H9 (cell line): Measurements from ENCODE around the gene MLC1. TPM values are rescaled to one million over a fixed set of nuclear protein-coding genes. Genes with fewer than 3 reads are reported as not detected.

ENCODE experiments used
- DNase-seq: peaks from one replicate; pipeline ENCODE4 v3.0.0-alpha.2; 2017
- H2AFZ ChIP-seq: one replicate; pipeline ENCODE4 v1.6.1; 2013; ENCODE audit warnings: mild to moderate bottlenecking, low read length, control low read depth, moderate library complexity
- H2AK5ac ChIP-seq: 2 replicates; pipeline ENCODE4 v1.6.1; 2013; ENCODE audit warnings: low read length, control low read depth, mixed read lengths; ENCODE audit not compliant: insufficient read length
- H2BK120ac ChIP-seq: one replicate; pipeline ENCODE4 v1.6.1; 2013; ENCODE audit warnings: low read depth, mild to moderate bottlenecking, low read length, control low read depth, inconsistent platforms; ENCODE audit not compliant: poor library complexity, severe bottlenecking
- H2BK12ac ChIP-seq: 2 replicates; pipeline ENCODE4 v1.6.1; 2013; ENCODE audit warnings: low read length, control low read depth, mixed read lengths, low read depth; ENCODE audit not compliant: insufficient read length
- H2BK15ac ChIP-seq: 2 replicates; pipeline ENCODE4 v1.6.1; 2013; ENCODE audit warnings: low read depth, low read length, control low read depth
- H2BK20ac ChIP-seq: one replicate; pipeline ENCODE4 v1.6.1; 2013; ENCODE audit warnings: low read depth, mild to moderate bottlenecking, low read length, control low read depth, inconsistent platforms; ENCODE audit not compliant: poor library complexity, severe bottlenecking
- H2BK5ac ChIP-seq: 2 replicates; pipeline ENCODE4 v1.6.1; 2013; ENCODE audit warnings: low read length, control low read depth, mixed read lengths; ENCODE audit not compliant: insufficient read length
- H3K14ac ChIP-seq: 2 replicates; pipeline ENCODE4 v1.6.1; 2013; ENCODE audit warnings: low read length, control low read depth; ENCODE audit not compliant: insufficient read depth
- H3K18ac ChIP-seq: 2 replicates; pipeline ENCODE4 v1.6.1; 2013; ENCODE audit warnings: low read depth, mild to moderate bottlenecking, mixed read lengths, low read length, control low read depth; ENCODE audit not compliant: insufficient read length
- H3K23ac ChIP-seq: 2 replicates; pipeline ENCODE4 v1.6.1; 2013; ENCODE audit warnings: low read length, control low read depth, mixed read lengths, low read depth; ENCODE audit not compliant: insufficient read length
- H3K23me2 ChIP-seq: 2 replicates; pipeline ENCODE4 v1.6.1; 2013; ENCODE audit warnings: low read depth, mild to moderate bottlenecking, mixed read lengths, low read length, control low read depth; ENCODE audit not compliant: insufficient read length, poor library complexity, severe bottlenecking
- H3K27ac ChIP-seq: 2 replicates; pipeline ENCODE4 v1.5.1; 2013; ENCODE audit warnings: low read length, control low read depth, mixed read lengths, low read depth; ENCODE audit not compliant: insufficient read length
- H3K27me3 ChIP-seq: 2 replicates; pipeline ENCODE4 v1.6.1; 2013; ENCODE audit warnings: low read length, control low read depth, inconsistent platforms; ENCODE audit not compliant: insufficient read depth
- H3K4ac ChIP-seq: 2 replicates; pipeline ENCODE4 v1.6.1; 2013; ENCODE audit warnings: low read depth, mild to moderate bottlenecking, control low read depth, inconsistent platforms, low read length, moderate library complexity
- H3K4me1 ChIP-seq: 2 replicates; pipeline ENCODE4 v1.6.1; 2013; ENCODE audit warnings: low read length, control low read depth, inconsistent platforms; ENCODE audit not compliant: insufficient read depth
- H3K4me2 ChIP-seq: 2 replicates; pipeline ENCODE4 v1.6.1; 2013; ENCODE audit warnings: low read length, control low read depth, mixed read lengths; ENCODE audit not compliant: insufficient read length, insufficient read depth
- H3K56ac ChIP-seq: 2 replicates; pipeline ENCODE4 v1.6.1; 2013; ENCODE audit warnings: low read depth, mild to moderate bottlenecking, mixed read lengths, low read length, control low read depth; ENCODE audit not compliant: insufficient read length
- H3K79me1 ChIP-seq: 2 replicates; pipeline ENCODE4 v1.6.1; 2013; ENCODE audit warnings: low read depth, mild to moderate bottlenecking, moderate library complexity, low read length, control low read depth, inconsistent platforms; ENCODE audit not compliant: insufficient read depth, poor library complexity, severe bottlenecking
- H3K79me2 ChIP-seq: 2 replicates; pipeline ENCODE4 v1.6.1; 2013; ENCODE audit warnings: low read length, control low read depth, inconsistent platforms; ENCODE audit not compliant: insufficient read depth
- H3K9ac ChIP-seq: 2 replicates; pipeline ENCODE4 v1.6.1; 2013; ENCODE audit warnings: low read length, control low read depth, mixed read lengths; ENCODE audit not compliant: insufficient read length; ENCODE audit errors: extremely low read depth
- H3K9me3 ChIP-seq: one replicate; pipeline ENCODE4 v1.6.1; 2013; ENCODE audit warnings: low read depth, low read length, inconsistent platforms; ENCODE audit not compliant: control insufficient read depth
- H3T11ph ChIP-seq: one replicate; pipeline ENCODE4 v1.6.1; 2013; ENCODE audit warnings: mild to moderate bottlenecking, low read length, control low read depth, inconsistent platforms
- H4K20me1 ChIP-seq: one replicate; pipeline ENCODE4 v1.6.1; 2013; ENCODE audit not compliant: control insufficient read depth, insufficient read length, insufficient read depth
- H4K5ac ChIP-seq: 2 replicates; pipeline ENCODE4 v1.6.1; 2013; ENCODE audit warnings: low read depth, mild to moderate bottlenecking, mixed read lengths, low read length, control low read depth; ENCODE audit not compliant: insufficient read length
- H4K8ac ChIP-seq: replicated peaks from 2 replicates; pipeline ENCODE4 v1.6.1; 2013; ENCODE audit warnings: low read length, control low read depth, mixed read lengths, low read depth; ENCODE audit not compliant: insufficient read length
- H4K91ac ChIP-seq: 2 replicates; pipeline ENCODE4 v1.6.1; 2013; ENCODE audit warnings: low read depth, mild to moderate bottlenecking, moderate library complexity, mixed read lengths, low read length, control low read depth; ENCODE audit not compliant: insufficient read length
- H3K27ac Mint-ChIP-seq, 3 experiments: 2 replicates in 2 of 3; 3 replicates in 1 of 3; pipeline ENCODE4 v1.8.0; 2020 to 2021; ENCODE audit warnings: mixed read lengths in 3 of 3, mild to moderate bottlenecking in 1 of 3, moderate library complexity in 1 of 3
- H3K27me3 Mint-ChIP-seq: 2 replicates; pipeline ENCODE4 v1.8.0; 2021; ENCODE audit warnings: low read depth, mild to moderate bottlenecking, moderate library complexity, mixed read lengths
- H3K36me3 Mint-ChIP-seq, 3 experiments: 2 replicates in 2 of 3; 3 replicates in 1 of 3; pipeline ENCODE4 v1.8.0; 2020 to 2021; ENCODE audit warnings: low read depth in 3 of 3, mixed read lengths in 3 of 3; ENCODE audit not compliant: insufficient read depth in 1 of 3
- H3K4me1 Mint-ChIP-seq, 2 experiments: 2 replicates each; pipeline ENCODE4 v1.8.0; 2020; ENCODE audit warnings: mixed read lengths in 2 of 2
- H3K4me3 Mint-ChIP-seq, 2 experiments: 2 replicates in 1 of 2; 3 replicates in 1 of 2; pipeline ENCODE4 v1.8.0; 2020 to 2021; ENCODE audit warnings: mild to moderate bottlenecking in 2 of 2, mixed read lengths in 2 of 2, moderate library complexity in 1 of 2
- H3K9me3 Mint-ChIP-seq, 2 experiments: 2 replicates in 1 of 2; 3 replicates in 1 of 2; pipeline ENCODE4 v1.8.0; 2020; ENCODE audit warnings: mild to moderate bottlenecking in 2 of 2, mixed read lengths in 2 of 2, moderate library complexity in 1 of 2
- WGBS: extraction: QIAGEN DNeasy Blood & Tissue Kit; methylation state at CpG from one replicate; pipeline ENCODE4 v1.1.7; 2013; ENCODE audit warnings: missing lambda C conversion rate, low lambda C conversion rate, mixed read lengths; ENCODE audit not compliant: insufficient read length; ENCODE audit errors: extremely low coverage; 5-methylcytosine and 5-hydroxymethylcytosine counted together
- total RNA-seq: library from RNA; stranded (reverse); gene quantifications from 2 replicates; pipeline ENCODE4 v1.2.1, GENCODE V29; 2021
- TF ChIP-seq, protein P1 (sequence below): fragments of 200-600 bp; sonication (generic); conservative IDR thresholded peaks from 3 replicates; pipeline ENCODE4 v1.8.0; 2021; ENCODE audit warnings: antibody characterized with exemption, mild to moderate bottlenecking

The MLC1 gene
- total RNA-seq, 1 experiment from 2014 or later: not detected

DNA sequence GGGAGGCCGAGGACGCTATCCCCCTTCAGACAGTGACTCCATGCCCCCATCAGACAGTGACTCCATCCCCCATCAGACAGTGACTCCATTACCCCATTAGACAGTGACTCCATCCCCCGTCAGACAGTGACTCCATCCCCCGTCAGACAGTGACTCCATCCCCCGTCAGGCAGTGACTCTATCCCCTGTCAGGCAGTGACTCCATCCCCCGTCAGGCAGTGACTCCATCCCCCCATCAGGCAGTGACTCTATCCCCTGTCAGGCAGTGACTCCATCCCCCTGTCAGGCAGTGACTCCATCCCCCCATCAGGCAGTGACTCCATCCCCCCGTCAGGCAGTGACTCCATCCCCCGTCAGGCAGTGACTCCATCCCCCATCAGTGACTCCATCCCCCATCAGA, 18.0 kb downstream of the MLC1 start:
- TF ChIP-seq, protein P1, sequence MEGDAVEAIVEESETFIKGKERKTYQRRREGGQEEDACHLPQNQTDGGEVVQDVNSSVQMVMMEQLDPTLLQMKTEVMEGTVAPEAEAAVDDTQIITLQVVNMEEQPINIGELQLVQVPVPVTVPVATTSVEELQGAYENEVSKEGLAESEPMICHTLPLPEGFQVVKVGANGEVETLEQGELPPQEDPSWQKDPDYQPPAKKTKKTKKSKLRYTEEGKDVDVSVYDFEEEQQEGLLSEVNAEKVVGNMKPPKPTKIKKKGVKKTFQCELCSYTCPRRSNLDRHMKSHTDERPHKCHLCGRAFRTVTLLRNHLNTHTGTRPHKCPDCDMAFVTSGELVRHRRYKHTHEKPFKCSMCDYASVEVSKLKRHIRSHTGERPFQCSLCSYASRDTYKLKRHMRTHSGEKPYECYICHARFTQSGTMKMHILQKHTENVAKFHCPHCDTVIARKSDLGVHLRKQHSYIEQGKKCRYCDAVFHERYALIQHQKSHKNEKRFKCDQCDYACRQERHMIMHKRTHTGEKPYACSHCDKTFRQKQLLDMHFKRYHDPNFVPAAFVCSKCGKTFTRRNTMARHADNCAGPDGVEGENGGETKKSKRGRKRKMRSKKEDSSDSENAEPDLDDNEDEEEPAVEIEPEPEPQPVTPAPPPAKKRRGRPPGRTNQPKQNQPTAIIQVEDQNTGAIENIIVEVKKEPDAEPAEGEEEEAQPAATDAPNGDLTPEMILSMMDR: no peak
- Mint-ChIP-seq H3K27me3 (peaks cover 2% of the 10 kb centered on the region; the same call in 1 of the 2 replicates), H3K4me3 (no peak overlapping the region), H3K4me1 (0 out of 4 replicates have a peak, but pooled peaks cover 0 to 3% of the 10 kb centered on the region in 2 experiments), H3K9me3 (peaks cover 0 to 4% of the 10 kb centered on the region in 2 experiments; a peak in 1 of 5 replicates), H3K36me3 (no peaks in the 10 kb centered on the region), H3K27ac (no peak overlapping the region)
- Histone ChIP-seq H2BK120ac (no peak overlapping the region), H2BK20ac (no peak overlapping the region), H3K9me3 (no peaks in the 10 kb centered on the region), H3K23ac (no peak overlapping the region), H3K4me2 (no peak overlapping the region), H3T11ph (no peak overlapping the region), H4K5ac (no peak overlapping the region), H2AFZ (no peak overlapping the region), H3K56ac (no peak overlapping the region), H2BK12ac (no peak overlapping the region), H2AK5ac (no peak overlapping the region), H3K23me2 (no peaks in the 10 kb centered on the region), H4K20me1 (no peaks in the 10 kb centered on the region), H4K8ac (no peak overlapping the region), H3K9ac (no peak overlapping the region), H3K79me2 (no peaks in the 10 kb centered on the region), H3K27me3 (no peaks in the 10 kb centered on the region), H3K27ac (no peak overlapping the region), H3K79me1 (no peaks in the 10 kb centered on the region), H3K18ac (no peak overlapping the region), H3K14ac (no peak overlapping the region), H2BK15ac (no peak overlapping the region), H3K4ac (no peak overlapping the region), H2BK5ac (no peak overlapping the region), H3K4me1 (no peaks in the 10 kb centered on the region), H4K91ac (no peak overlapping the region)
- WGBS: no CpG with 5 or more reads among the region's 8 CpGs
- DNase-seq: no peak
